HepG2 (cell line): Measurements from ENCODE around the gene NLRC5. TPM values are rescaled to one million over a fixed set of nuclear protein-coding genes. Genes with fewer than 3 reads are reported as not detected.

Experiments used
- ATAC-seq: fragments of 200-7000 bp; cut with Tn5 transposase; 3 replicates; pipeline ENCODE4 v1.9.1; 2020; ENCODE audit warnings: mild to moderate bottlenecking, moderate library complexity
- BruUV-seq: library from RNA; stranded (reverse); fragments of 400-500 nt; replicated peaks from 2 replicates; lab custom pipeline; 2021; lab: Mats Ljungman, UMichigan
- CTCF ChIA-PET: fragments of 300-600 bp; formaldehyde crosslinking; extraction: SDS; loops from one replicate; lab custom pipeline; 2021; ENCODE audit warnings: low total read pairs, inconsistent platforms, low intra/inter-chr PET ratio; lab: Yijun Ruan, JAX
- POLR2A ChIA-PET: fragments of 350-600 bp; sonication (Branson Sonifier 250); formaldehyde crosslinking; loops from one replicate; lab custom pipeline; 2020; ENCODE audit warnings: antibody characterized with exemption, inconsistent platforms; lab: Yijun Ruan, JAX
- DNase-seq: peaks from one replicate; pipeline ENCODE4 v3.0.0-alpha.2; 2015; ENCODE audit warnings: low spot score
- FAIRE-seq: peaks from 3 replicates; lab custom pipeline; 2011; peaks lifted over from hg19 to GRCh38; lab: Jason Lieb, UNC
- H2AFZ ChIP-seq: one replicate; pipeline ENCODE4 v1.6.1; 2011; ENCODE audit warnings: low read length, inconsistent platforms
- H3K27ac ChIP-seq: fragments of 300-600 bp; 3 replicates; pipeline ENCODE4 v1.8.0; 2011; ENCODE audit warnings: mixed run types, mild to moderate bottlenecking, mixed read lengths, low read length, inconsistent platforms; ENCODE audit not compliant: insufficient read depth; ENCODE audit errors: extremely low read length
- H3K27me3 ChIP-seq, 2 experiments: fragments of 200-600 bp in 1 of 2; 2 replicates in 1 of 2; 3 replicates in 1 of 2; pipeline versions ENCODE4 v1.6.0 to v1.8.0; 2011; ENCODE audit warnings: low read length in 2 of 2, mild to moderate bottlenecking in 2 of 2, moderate library complexity in 2 of 2, inconsistent platforms in 1 of 2; ENCODE audit not compliant: insufficient read depth in 2 of 2, control insufficient read depth in 1 of 2
- H3K36me3 ChIP-seq, 2 experiments: fragments of 200-600 bp in 1 of 2; replicated peaks in 1 of 2; 2 replicates in 1 of 2; 3 replicates in 1 of 2; pipeline versions ENCODE4 v1.5.1 to v1.8.0; 2011; ENCODE audit warnings: low read length in 2 of 2, inconsistent platforms in 1 of 2; ENCODE audit not compliant: insufficient read depth in 2 of 2, control insufficient read depth in 1 of 2
- H3K4me1 ChIP-seq: 2 replicates; pipeline ENCODE4 v1.5.1; 2012; ENCODE audit warnings: low read length, inconsistent platforms; ENCODE audit not compliant: insufficient read depth
- H3K4me2 ChIP-seq: 2 replicates; pipeline ENCODE4 v1.6.0; 2011; ENCODE audit warnings: low read depth, low read length, inconsistent platforms
- H3K4me3 ChIP-seq, 3 experiments: fragments of 200-600 bp in 1 of 3; sonication (generic), shearing (Covaris generic) in 1 of 3; replicated peaks in 1 of 3; 2 replicates each; pipeline ENCODE4 v1.5.1; 2011 to 2016; ENCODE audit warnings: low read length in 3 of 3, inconsistent platforms in 2 of 3, low read depth in 2 of 3, mild to moderate bottlenecking in 2 of 3, control low read depth in 1 of 3, mixed read lengths in 1 of 3; ENCODE audit not compliant: insufficient read depth in 1 of 3
- H3K79me2 ChIP-seq: one replicate; pipeline ENCODE4 v1.6.1; 2011; ENCODE audit warnings: low read length, inconsistent platforms; ENCODE audit not compliant: insufficient read depth
- H3K9ac ChIP-seq: 2 replicates; pipeline ENCODE4 v1.6.0; 2011; ENCODE audit warnings: mild to moderate bottlenecking, low read depth, low read length, inconsistent platforms; ENCODE audit not compliant: insufficient read depth
- H3K9me3 ChIP-seq: 2 replicates; pipeline ENCODE4 v1.5.1; 2012; ENCODE audit warnings: mild to moderate bottlenecking, low read length
- H4K20me1 ChIP-seq: 2 replicates; pipeline ENCODE4 v1.6.0; 2011; ENCODE audit warnings: inconsistent platforms, mild to moderate bottlenecking, low read length, moderate library complexity; ENCODE audit not compliant: insufficient read depth
- AHDC1 ChIP-seq: sonication (generic); formaldehyde crosslinking; IDR thresholded peaks from 2 replicates; pipeline ENCODE4 v1.5.1; 2020; ENCODE audit warnings: mild to moderate bottlenecking, missing genetic modification reagents, borderline replicate concordance
- FOXM1 ChIP-seq: sonication (generic); formaldehyde crosslinking; IDR thresholded peaks from 2 replicates; pipeline ENCODE4 v1.5.0; 2020; ENCODE audit warnings: missing genetic modification reagents
- SKI ChIP-seq: fragments of 450-650 bp; IDR thresholded peaks from one replicate; pipeline ENCODE4 v1.6.1; 2018; ENCODE audit warnings: mild to moderate bottlenecking; ENCODE audit not compliant: partially characterized antibody
- ZNF629 ChIP-seq: sonication (generic); formaldehyde crosslinking; conservative IDR thresholded peaks from 2 replicates; pipeline ENCODE4 v1.5.0; 2020; ENCODE audit warnings: missing genetic modification reagents
- ZNF646 ChIP-seq: sonication (generic); formaldehyde crosslinking; IDR thresholded peaks from 2 replicates; pipeline ENCODE4 v1.9.0; 2021; ENCODE audit warnings: mild to moderate bottlenecking, missing genetic modification reagents
- WGBS: methylation state at CpG from one replicate; pipeline ENCODE4 v1.1.6; 2017; ENCODE audit warnings: low lambda C conversion rate; 5-methylcytosine and 5-hydroxymethylcytosine counted together
- in situ Hi-C: cut with HindIII; loops from 2 replicates; pipeline ENCODE4 v1.10.0; 2017; ENCODE audit warnings: low pct_unique_long_range_greater_than_20kb; ENCODE audit not compliant: extremely low pct_ligation_motif_present
- intact Hi-C: fragments of 100-400 bp; cut with micrococcal nuclease; formaldehyde crosslinking; loops from one replicate; pipeline ENCODE4 v1.10.0; 2022; ENCODE audit not compliant: unreplicated experiment
- polyA plus RNA-seq, 8 experiments: library from polyadenylated mRNA; depleted of rRNA in 3 of 8; stranded (reverse) in 7 of 8; unstranded in 1 of 8; fragments of >200 nt; fragmentation: Illumina TruSeq in 4 of 8; extraction: Trizol in 4 of 8; gene quantifications; 2 replicates each; pipeline versions ENCODE4 v1.2.1 to v1.2.3, GENCODE V29; 2011 to 2016; ENCODE audit warnings: low read depth in 4 of 8, missing spikeins in 1 of 8, mixed read lengths in 1 of 8; ENCODE audit not compliant: insufficient read depth in 1 of 8
- total RNA-seq, 5 experiments: library from RNA; depleted of rRNA; stranded (reverse); fragments of >200 nt; fragmentation: Illumina TruSeq; extraction: Trizol; gene quantifications; 2 replicates each; pipeline ENCODE4 v1.2.3, GENCODE V29; 2016; ENCODE audit warnings: low read depth in 1 of 5

NLRC5 gene
- total and polyA plus RNA-seq, 2 of the 13 experiments (the other 11 are each of a cell fraction or from before 2014, with no cell fraction given), result 6.3 to 12.7 TPM

GRCh38 chr16:57000271-57001025, 11.1 kb downstream of the NLRC5 start:
- ATAC-seq (no peak), DNase-seq (no peak), FAIRE-seq (no peak)
- in situ Hi-C loops, result no loop called here
- Histone ChIP-seq H3K27ac (no peak overlapping the region), H3K4me2 (no peak overlapping the region), H3K79me2 (no peaks in the 10 kb centered on the region), H3K9ac (no peak overlapping the region), H4K20me1 (no peaks in the 10 kb centered on the region), H3K27me3 (no peaks in the 10 kb centered on the region), H3K4me1 (peaks cover 22% of the 10 kb centered on the region), H3K36me3 (no peaks in the 10 kb centered on the region), H2AFZ (no peak overlapping the region), H3K4me3 (no peak overlapping the region), H3K9me3 (no peaks in the 10 kb centered on the region)
- intact Hi-C loops, result no loop called here
- CTCF ChIA-PET, result no interaction called here
- 43% methylated on average over 3 of the region's 5 CpGs for WGBS
- no TSS peak for BruUV-seq
- TF ChIP-seq AHDC1 (CRISPR knock-in tag) (no peak), ZNF629 (CRISPR knock-in tag) (peak; percentile 86), SKI (no peak), FOXM1 (CRISPR knock-in tag) (no peak), ZNF646 (CRISPR knock-in tag) (no peak)
- POLR2A ChIA-PET, result no interaction called here
